ENCODE data around the gene CSF2. TPM values are rescaled to one million over a fixed set of nuclear protein-coding genes. Genes with fewer than 3 reads are reported as not detected.

CSF2 gene
- total RNA-seq, 1 donor from 2014 or later: not detected

DNA sequence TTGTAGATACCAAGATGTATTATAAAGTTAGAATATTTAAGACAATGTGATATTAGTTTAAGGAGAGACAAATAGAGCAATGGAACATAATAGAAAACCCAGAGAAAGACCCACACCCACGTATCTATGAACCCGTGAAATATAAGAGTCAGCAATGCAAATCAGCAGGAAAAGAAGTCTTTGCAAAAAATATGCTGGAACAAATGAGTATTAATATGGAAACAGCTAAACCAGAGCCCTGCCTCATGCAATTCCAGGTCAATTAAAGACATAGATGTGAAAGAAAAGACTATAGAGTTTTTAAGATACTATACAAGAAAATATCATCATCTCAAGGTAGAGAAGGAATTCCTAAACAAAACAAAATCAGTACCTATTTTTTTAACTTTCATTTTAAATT, 36.2 kb upstream of the CSF2 start:
- Histone ChIP-seq H3K27me3 (ENCODE audit: low read depth) (peaks cover 13% of the 10 kb centered on the region), H3K36me3 (no peaks in the 10 kb centered on the region), H3K4me1 (no peaks in the 10 kb centered on the region), H3K4me3 (no peak overlapping the region), H3K27ac (replicated peaks) (no peak overlapping the region), H3K9me3 (replicated peaks) (peaks cover 26% of the 10 kb centered on the region)
- no peak for DNase-seq
- intact Hi-C loops (cut with micrococcal nuclease): no loop called here
- TF ChIP-seq, protein P1, sequence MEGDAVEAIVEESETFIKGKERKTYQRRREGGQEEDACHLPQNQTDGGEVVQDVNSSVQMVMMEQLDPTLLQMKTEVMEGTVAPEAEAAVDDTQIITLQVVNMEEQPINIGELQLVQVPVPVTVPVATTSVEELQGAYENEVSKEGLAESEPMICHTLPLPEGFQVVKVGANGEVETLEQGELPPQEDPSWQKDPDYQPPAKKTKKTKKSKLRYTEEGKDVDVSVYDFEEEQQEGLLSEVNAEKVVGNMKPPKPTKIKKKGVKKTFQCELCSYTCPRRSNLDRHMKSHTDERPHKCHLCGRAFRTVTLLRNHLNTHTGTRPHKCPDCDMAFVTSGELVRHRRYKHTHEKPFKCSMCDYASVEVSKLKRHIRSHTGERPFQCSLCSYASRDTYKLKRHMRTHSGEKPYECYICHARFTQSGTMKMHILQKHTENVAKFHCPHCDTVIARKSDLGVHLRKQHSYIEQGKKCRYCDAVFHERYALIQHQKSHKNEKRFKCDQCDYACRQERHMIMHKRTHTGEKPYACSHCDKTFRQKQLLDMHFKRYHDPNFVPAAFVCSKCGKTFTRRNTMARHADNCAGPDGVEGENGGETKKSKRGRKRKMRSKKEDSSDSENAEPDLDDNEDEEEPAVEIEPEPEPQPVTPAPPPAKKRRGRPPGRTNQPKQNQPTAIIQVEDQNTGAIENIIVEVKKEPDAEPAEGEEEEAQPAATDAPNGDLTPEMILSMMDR (IDR thresholded peaks at IDR 0.05; ENCODE audit: borderline replicate concordance): no peak

DNA sequence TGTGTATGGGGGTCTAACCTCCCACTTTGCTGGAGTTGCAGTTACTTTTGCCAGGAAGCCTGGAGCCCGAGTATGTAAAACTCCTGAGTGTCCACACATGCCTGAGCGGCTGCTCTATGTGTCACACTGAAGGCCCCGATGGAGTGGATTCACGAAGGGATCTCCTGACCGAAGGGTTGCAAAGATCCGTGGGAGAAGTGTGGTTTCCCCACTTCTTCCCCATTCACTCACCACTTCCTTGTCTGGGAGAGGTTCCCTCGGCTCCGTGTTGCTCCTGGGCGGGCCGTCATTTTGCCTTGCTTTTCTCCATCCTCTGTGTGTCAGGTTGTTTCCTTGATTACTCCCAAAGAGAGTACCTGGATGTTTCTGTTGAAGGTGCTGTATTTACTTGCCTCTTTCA, 29.4 kb upstream of the CSF2 start:
- no peak for DNase-seq
- no peaks in the 10 kb centered on the region for H3K36me3 ChIP-seq
- H3K9me3 ChIP-seq (replicated peaks): no peaks in the 10 kb centered on the region
- H3K27me3 ChIP-seq (ENCODE audit: low read depth): peaks cover 31% of the 10 kb centered on the region
- H3K4me3 ChIP-seq: no peak overlapping the region
- no peaks in the 10 kb centered on the region for H3K4me1 ChIP-seq
- no peak overlapping the region for H3K27ac ChIP-seq (replicated peaks)
- TF ChIP-seq, protein P1 (IDR thresholded peaks at IDR 0.05; ENCODE audit: borderline replicate concordance): no peak
- intact Hi-C loops (cut with micrococcal nuclease): no loop called here

DNA sequence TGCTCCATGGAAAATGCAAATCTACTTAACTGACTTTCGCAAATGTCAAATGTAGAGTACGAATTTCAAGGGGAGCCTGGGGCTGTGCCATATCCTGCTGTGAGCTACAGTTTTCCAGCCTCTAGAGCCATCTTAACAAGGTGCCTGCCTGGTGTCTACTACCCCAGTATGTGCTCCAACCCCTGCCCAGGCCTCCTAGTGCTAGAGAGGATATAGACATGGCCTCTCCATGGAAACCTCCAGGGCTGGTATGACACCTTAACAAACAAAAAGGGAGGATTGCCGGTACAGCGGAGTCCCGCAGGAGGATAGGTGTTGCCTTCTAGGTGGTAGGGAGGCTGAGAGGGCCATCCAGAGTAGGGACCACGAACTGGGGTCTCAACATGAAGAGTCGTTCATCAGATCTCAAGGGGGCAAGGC, 26.7 kb upstream of the CSF2 start:
- H3K27ac ChIP-seq (replicated peaks): no peak overlapping the region
- intact Hi-C loops (cut with micrococcal nuclease): no loop called here
- TF ChIP-seq, protein P1 (IDR thresholded peaks at IDR 0.05; ENCODE audit: borderline replicate concordance): no peak
- H3K9me3 ChIP-seq (replicated peaks): no peaks in the 10 kb centered on the region
- no peak for DNase-seq
- H3K27me3 ChIP-seq (ENCODE audit: low read depth): peaks cover 33% of the 10 kb centered on the region
- no peak overlapping the region for H3K4me3 ChIP-seq
- H3K4me1 ChIP-seq: no peaks in the 10 kb centered on the region
- H3K36me3 ChIP-seq: no peaks in the 10 kb centered on the region

DNA sequence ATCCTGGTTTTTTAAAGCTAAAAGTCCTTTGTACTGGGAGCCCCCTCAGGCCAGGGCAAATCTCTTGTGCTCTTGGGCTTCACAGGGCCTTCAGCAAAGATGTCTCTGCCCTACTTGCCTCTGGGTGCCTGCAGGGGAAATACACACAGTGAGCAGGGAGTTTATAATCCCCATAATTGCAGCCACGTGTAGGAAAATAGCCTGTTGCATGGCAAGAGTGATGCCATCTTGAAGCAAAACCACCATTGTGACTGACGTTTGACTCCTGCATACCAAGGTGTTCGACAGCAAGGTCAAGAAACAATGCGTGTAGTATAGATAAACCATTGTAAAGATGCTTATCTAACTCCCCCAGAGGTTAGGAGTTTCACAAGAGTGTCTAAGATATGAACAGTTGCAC, 24.5 kb upstream of the CSF2 start:
- Histone ChIP-seq H3K27ac (replicated peaks) (no peak overlapping the region), H3K4me3 (no peak overlapping the region), H3K27me3 (ENCODE audit: low read depth) (peaks cover 13% of the 10 kb centered on the region), H3K9me3 (replicated peaks) (no peaks in the 10 kb centered on the region), H3K36me3 (no peaks in the 10 kb centered on the region), H3K4me1 (no peaks in the 10 kb centered on the region)
- TF ChIP-seq, protein P1 (IDR thresholded peaks at IDR 0.05; ENCODE audit: borderline replicate concordance): no peak
- DNase-seq: no peak
- intact Hi-C loops (cut with micrococcal nuclease): no loop called here

DNA sequence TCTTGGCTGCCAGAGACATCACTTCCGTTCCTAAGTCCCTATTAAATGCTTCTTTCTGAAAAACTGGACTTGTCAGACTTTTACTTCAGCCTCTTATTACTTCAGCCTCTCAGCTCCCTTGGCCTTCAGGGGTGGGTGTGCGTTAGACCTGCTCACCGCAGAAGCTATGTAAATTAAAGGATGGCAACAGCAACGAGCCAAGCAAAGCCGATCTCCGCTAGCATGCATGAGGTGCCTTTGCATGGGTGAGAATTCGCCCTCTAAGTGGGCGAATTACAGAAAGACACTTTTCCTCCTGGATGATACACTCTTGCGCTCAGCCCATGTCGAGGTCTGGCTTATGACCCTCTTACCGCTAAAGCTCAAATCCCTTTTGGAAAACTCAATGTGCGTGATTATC, 24.0 kb upstream of the CSF2 start:
- H3K27ac ChIP-seq (replicated peaks): no peak overlapping the region
- no peaks in the 10 kb centered on the region for H3K4me1 ChIP-seq
- peaks cover 11% of the 10 kb centered on the region for H3K27me3 ChIP-seq (ENCODE audit: low read depth)
- no peaks in the 10 kb centered on the region for H3K9me3 ChIP-seq (replicated peaks)
- no peaks in the 10 kb centered on the region for H3K36me3 ChIP-seq
- DNase-seq: no peak
- no peak overlapping the region for H3K4me3 ChIP-seq
- intact Hi-C loops (cut with micrococcal nuclease): no loop called here
- TF ChIP-seq, protein P1 (IDR thresholded peaks at IDR 0.05; ENCODE audit: borderline replicate concordance): no peak

DNA sequence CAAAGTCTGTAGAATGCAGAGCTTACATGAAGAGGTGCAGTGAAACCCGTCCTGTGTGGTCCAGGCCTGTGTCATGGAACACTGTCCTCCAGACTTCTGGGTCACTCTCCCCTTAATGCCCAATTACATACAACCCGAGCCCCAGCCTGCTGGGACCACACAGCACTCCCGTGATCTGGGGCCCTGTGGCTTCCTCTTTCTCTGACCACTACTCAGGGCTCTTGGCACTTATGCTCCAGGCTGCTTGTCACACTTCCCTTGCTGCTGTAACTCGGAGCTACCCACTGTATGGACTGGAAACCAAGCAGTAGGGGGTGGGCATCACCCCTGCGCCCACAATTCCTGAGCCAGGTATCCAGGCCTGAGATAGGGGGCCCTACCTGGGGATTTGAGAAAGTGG, 23.5 kb upstream of the CSF2 start:
- Histone ChIP-seq H3K9me3 (replicated peaks) (no peaks in the 10 kb centered on the region), H3K36me3 (no peaks in the 10 kb centered on the region), H3K4me3 (no peak overlapping the region), H3K4me1 (no peaks in the 10 kb centered on the region), H3K27ac (replicated peaks) (no peak overlapping the region), H3K27me3 (ENCODE audit: low read depth) (peaks cover 11% of the 10 kb centered on the region)
- TF ChIP-seq, protein P1 (IDR thresholded peaks at IDR 0.05; ENCODE audit: borderline replicate concordance): no peak
- peak; percentile 18 for DNase-seq
- intact Hi-C loops (cut with micrococcal nuclease): no loop called here
